SJCRH30 (cell line): ENCODE data around the gene SLX4. TPM values are rescaled to one million over a fixed set of nuclear protein-coding genes. Genes with fewer than 3 reads are reported as not detected.
"Not testable (repeated sequence)": the region's sequence is repeated elsewhere in the genome, so short reads cannot be mapped to it uniquely, and the experiment has no call there.

Experiments
- DNase-seq, 2 experiments: peaks; one replicate each; pipeline ENCODE4 v3.0.0-alpha.2; 2015 to 2020
- H3K27ac ChIP-seq: fragments of 250-450 bp; sonication (Bioruptor Pico); 2 replicates; pipeline ENCODE4 v1.5.1; 2020; ENCODE audit warnings: mild to moderate bottlenecking, moderate library complexity
- H3K27me3 ChIP-seq: fragments of 250-450 bp; sonication (Bioruptor Pico); 2 replicates; pipeline ENCODE4 v1.5.1; 2020; ENCODE audit warnings: mild to moderate bottlenecking, moderate library complexity
- H3K36me3 ChIP-seq: fragments of 250-450 bp; sonication (Bioruptor Pico); 2 replicates; pipeline ENCODE4 v1.5.1; 2020; ENCODE audit warnings: mild to moderate bottlenecking, moderate library complexity
- H3K4me1 ChIP-seq: fragments of 250-450 bp; sonication (Bioruptor Pico); 2 replicates; pipeline ENCODE4 v1.5.1; 2020; ENCODE audit warnings: mild to moderate bottlenecking, moderate library complexity
- H3K4me3 ChIP-seq: fragments of 250-450 bp; sonication (Bioruptor Pico); 2 replicates; pipeline ENCODE4 v1.5.1; 2020; ENCODE audit warnings: mild to moderate bottlenecking, moderate library complexity
- H3K9me3 ChIP-seq: fragments of 250-450 bp; sonication (Bioruptor Pico); replicated peaks from 2 replicates; pipeline ENCODE4 v1.5.1; 2020; ENCODE audit warnings: mild to moderate bottlenecking, moderate library complexity
- total RNA-seq: library from RNA; depleted of rRNA; stranded (reverse); fragments of >200 nt; shearing (Covaris generic); gene quantifications from 2 replicates; pipeline ENCODE4 v1.2.3, GENCODE V29; 2014

SLX4 gene
- total RNA-seq, 1 experiment from 2014 or later = 7.6 TPM

GRCh38 chr16:3623642-3624041 lies 12.2 kb upstream of the SLX4 start:
- Histone ChIP-seq H3K9me3 (no peaks in the 10 kb centered on the region), H3K4me3 (no peak overlapping the region), H3K27me3 (no peaks in the 10 kb centered on the region), H3K36me3 (no peaks in the 10 kb centered on the region), H3K27ac (no peak overlapping the region), H3K4me1 (no peaks in the 10 kb centered on the region)
- no peak for DNase-seq

- no peaks in the 10 kb centered on the region for H3K9me3 ChIP-seq
- DNase-seq = no peak
- H3K4me1 ChIP-seq = no peaks in the 10 kb centered on the region
- no peaks in the 10 kb centered on the region for H3K36me3 ChIP-seq
- H3K4me3 ChIP-seq = no peak overlapping the region
- no peaks in the 10 kb centered on the region for H3K27me3 ChIP-seq
- H3K27ac ChIP-seq = no peak overlapping the region
Observed at GRCh38 chr16:3618769-3619141, 7.3 kb upstream of the SLX4 start.

GRCh38 chr16:3612510-3613466 lies 1.4 kb upstream of the SLX4 start:
- H3K4me3 ChIP-seq = peak overlapping the region; percentile 81
- no peaks in the 10 kb centered on the region for H3K27me3 ChIP-seq
- H3K27ac ChIP-seq = no peak overlapping the region
- no peaks in the 10 kb centered on the region; the same call in 1 of the 2 replicates for H3K4me1 ChIP-seq
- DNase-seq = no peak
- no peaks in the 10 kb centered on the region for H3K36me3 ChIP-seq
- H3K9me3 ChIP-seq = no peaks in the 10 kb centered on the region

- H3K27ac ChIP-seq = no peak overlapping the region; the same call in 1 of the 2 replicates
- H3K36me3 ChIP-seq = no peaks in the 10 kb centered on the region
- no peaks in the 10 kb centered on the region for H3K9me3 ChIP-seq
- DNase-seq = no peak
- peak overlapping the region; percentile 81 for H3K4me3 ChIP-seq
- H3K27me3 ChIP-seq = no peaks in the 10 kb centered on the region
- H3K4me1 ChIP-seq = no peaks in the 10 kb centered on the region; the same call in 1 of the 2 replicates
Observed at GRCh38 chr16:3610698-3611145, 684 bp downstream of the SLX4 start.

- H3K36me3 ChIP-seq = no peaks in the 10 kb centered on the region
- H3K4me3 ChIP-seq = peak overlapping the region; percentile 81; the same call in 1 of the 2 replicates
- no peaks in the 10 kb centered on the region; the same call in 1 of the 2 replicates for H3K4me1 ChIP-seq
- no peaks in the 10 kb centered on the region for H3K27me3 ChIP-seq
- H3K9me3 ChIP-seq = no peaks in the 10 kb centered on the region
- DNase-seq = no peak
- H3K27ac ChIP-seq = no peak overlapping the region
Observed at GRCh38 chr16:3609895-3610697, 1.3 kb downstream of the SLX4 start.

GRCh38 chr16:3608976-3609375 lies 2.4 kb downstream of the SLX4 start:
- not testable (repeated sequence) for H3K27me3 ChIP-seq, H3K4me1 ChIP-seq, H3K36me3 ChIP-seq, H3K4me3 ChIP-seq, DNase-seq, H3K27ac ChIP-seq, H3K9me3 ChIP-seq

- H3K36me3 ChIP-seq = peaks cover 6% of the 10 kb centered on the region
- H3K9me3 ChIP-seq = no peaks in the 10 kb centered on the region
- no peaks in the 10 kb centered on the region for H3K27me3 ChIP-seq
- no peak for DNase-seq
- no peaks in the 10 kb centered on the region; the same call in 1 of the 2 replicates for H3K4me1 ChIP-seq
- no peak overlapping the region for H3K27ac ChIP-seq
- no peak overlapping the region for H3K4me3 ChIP-seq
Observed at GRCh38 chr16:3608069-3608468, 3.3 kb downstream of the SLX4 start.

- Histone ChIP-seq H3K27me3 (no peaks in the 10 kb centered on the region), H3K36me3 (peaks cover 6% of the 10 kb centered on the region), H3K9me3 (no peaks in the 10 kb centered on the region), H3K4me3 (no peak overlapping the region), H3K4me1 (no peaks in the 10 kb centered on the region; the same call in 1 of the 2 replicates), H3K27ac (no peak overlapping the region)
- no peak for DNase-seq
Observed at GRCh38 chr16:3607634-3608033, 3.8 kb downstream of the SLX4 start.

GRCh38 chr16:3607161-3607560 lies 4.2 kb downstream of the SLX4 start:
- Histone ChIP-seq H3K36me3 (peaks cover 6% of the 10 kb centered on the region), H3K27ac (no peak overlapping the region), H3K4me1 (no peaks in the 10 kb centered on the region; the same call in 1 of the 2 replicates), H3K27me3 (no peaks in the 10 kb centered on the region), H3K9me3 (no peaks in the 10 kb centered on the region), H3K4me3 (no peak overlapping the region)
- DNase-seq = no peak

- DNase-seq = no peak
- Histone ChIP-seq H3K27me3 (no peaks in the 10 kb centered on the region), H3K27ac (no peak overlapping the region), H3K4me1 (no peaks in the 10 kb centered on the region; the same call in 1 of the 2 replicates), H3K9me3 (no peaks in the 10 kb centered on the region), H3K4me3 (no peak overlapping the region), H3K36me3 (peaks cover 6% of the 10 kb centered on the region)
Observed at GRCh38 chr16:3606441-3606840, 5.0 kb downstream of the SLX4 start.

- H3K9me3 ChIP-seq = 0 out of 2 replicates have a peak, but pooled peaks cover 3% of the 10 kb centered on the region
- peaks cover 19% of the 10 kb centered on the region for H3K36me3 ChIP-seq
- H3K4me3 ChIP-seq = no peak overlapping the region
- DNase-seq = no peak
- H3K27ac ChIP-seq = no peak overlapping the region
- no peaks in the 10 kb centered on the region for H3K4me1 ChIP-seq
- no peaks in the 10 kb centered on the region for H3K27me3 ChIP-seq
Observed at GRCh38 chr16:3602320-3602653, 9.1 kb downstream of the SLX4 start.

- H3K36me3 ChIP-seq = peaks cover 19% of the 10 kb centered on the region
- H3K4me1 ChIP-seq = no peaks in the 10 kb centered on the region
- 0 out of 2 replicates have a peak, but pooled peaks cover 3% of the 10 kb centered on the region for H3K9me3 ChIP-seq
- no peak for DNase-seq
- H3K27me3 ChIP-seq = no peaks in the 10 kb centered on the region
- H3K4me3 ChIP-seq = no peak overlapping the region
- no peak overlapping the region for H3K27ac ChIP-seq
Observed at GRCh38 chr16:3601614-3602319, 9.6 kb downstream of the SLX4 start.

- no peak for DNase-seq
- Histone ChIP-seq H3K4me3 (no peak overlapping the region), H3K4me1 (no peaks in the 10 kb centered on the region), H3K9me3 (0 out of 2 replicates have a peak, but pooled peaks cover 3% of the 10 kb centered on the region), H3K27me3 (no peaks in the 10 kb centered on the region), H3K36me3 (peaks cover 19% of the 10 kb centered on the region), H3K27ac (no peak overlapping the region)
Observed at GRCh38 chr16:3599922-3600321, 11.5 kb downstream of the SLX4 start.

- no peaks in the 10 kb centered on the region for H3K27me3 ChIP-seq
- H3K27ac ChIP-seq = no peak overlapping the region
- H3K4me1 ChIP-seq = no peaks in the 10 kb centered on the region
- 0 out of 2 replicates have a peak, but pooled peaks cover 3% of the 10 kb centered on the region for H3K9me3 ChIP-seq
- no peak overlapping the region for H3K4me3 ChIP-seq
- DNase-seq = no peak
- peaks cover 16% of the 10 kb centered on the region for H3K36me3 ChIP-seq
Observed at GRCh38 chr16:3599121-3599520, 12.3 kb downstream of the SLX4 start.
